NCI-H2107 treated with DMSO at 0.1 percent for 48 hours (cell line): ENCODE data around the gene POLR2C.
"Not testable (repeated sequence)": the region's sequence is repeated elsewhere in the genome, so short reads cannot be mapped to it uniquely, and the experiment has no call there.

Source experiments
- DNase-seq: peaks from one replicate; lab custom pipeline; 2025; ENCODE audit not compliant: unreplicated experiment; lab: John Stamatoyannopoulos, UW

The POLR2C gene

DNA sequence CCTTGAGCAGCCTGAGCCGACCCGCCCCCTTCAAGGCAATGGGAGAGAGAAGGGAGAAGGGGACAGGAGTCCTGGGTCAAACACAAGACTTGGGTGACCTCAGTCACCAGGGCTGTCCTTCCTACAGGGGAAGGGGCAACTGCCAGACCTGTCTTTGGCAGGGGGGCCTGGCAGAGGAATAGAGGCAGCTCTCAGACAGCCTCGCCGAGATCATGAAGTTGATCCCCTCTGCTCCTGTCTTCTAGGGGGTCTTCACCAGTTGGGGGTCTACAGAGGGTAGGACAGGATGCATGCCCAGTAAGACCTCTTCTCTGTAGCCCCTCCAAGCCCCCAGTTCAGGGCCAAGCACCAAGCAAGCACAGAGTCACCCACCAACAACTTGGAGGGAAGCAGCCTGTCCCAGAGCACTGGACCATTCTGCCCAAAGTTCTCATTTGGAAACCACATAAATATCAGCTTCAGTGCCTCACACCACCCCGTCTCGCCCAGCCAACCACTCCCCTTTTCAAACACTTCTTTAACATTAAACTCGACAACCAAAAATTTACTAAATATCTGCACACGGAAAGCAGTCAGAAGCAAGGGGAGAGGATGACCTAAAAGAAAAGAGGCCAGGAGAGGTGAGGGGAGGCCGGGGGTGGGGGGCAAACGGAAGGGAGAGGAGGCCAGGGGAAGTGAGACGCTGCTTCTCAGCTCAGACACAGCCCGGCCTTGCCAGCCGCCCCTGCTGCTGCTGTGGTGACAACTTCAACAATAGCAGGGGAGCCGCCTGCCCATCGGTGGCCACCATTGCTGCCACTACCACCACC is 16.1 kb downstream of the POLR2C start:
- DNase-seq, result no peak

DNA sequence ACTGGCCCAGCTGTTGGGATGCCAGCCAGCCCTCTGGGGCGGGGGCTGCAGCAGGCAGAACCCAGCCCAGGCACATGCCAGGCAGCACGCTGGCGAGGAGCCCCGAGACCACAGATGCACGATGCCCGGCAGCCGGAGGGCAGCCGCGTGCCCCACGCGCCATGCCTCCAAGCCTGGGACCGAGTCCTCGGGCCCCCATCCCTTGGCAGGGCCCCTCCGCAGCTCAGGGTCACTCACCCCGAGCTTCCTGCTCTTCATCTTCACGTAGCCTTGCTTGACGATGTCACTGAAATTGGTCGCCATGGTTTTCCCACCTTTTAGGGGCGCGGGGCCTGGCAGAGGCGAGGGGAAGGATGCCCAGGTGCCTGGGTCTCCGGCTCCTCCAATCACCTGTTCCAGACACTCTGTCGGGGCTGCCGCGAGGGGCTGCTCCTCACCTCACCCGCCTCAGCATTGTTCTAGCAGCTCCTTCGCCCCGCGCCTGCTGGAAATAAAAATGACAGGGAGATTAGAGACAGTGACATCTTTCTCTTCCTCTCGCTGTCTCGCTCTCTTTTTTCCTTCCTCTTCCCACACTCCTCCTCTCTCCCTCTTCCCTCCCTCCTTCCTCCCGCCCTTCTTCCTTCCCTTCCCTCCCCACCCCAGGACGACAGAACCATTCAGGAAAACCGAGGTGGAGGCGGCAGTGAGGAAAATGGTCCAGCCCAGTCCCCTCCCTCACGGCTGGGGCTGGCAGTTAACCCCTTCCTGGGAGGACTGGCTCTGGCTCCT is 16.9 kb downstream of the POLR2C start:
- no peak for DNase-seq

DNA sequence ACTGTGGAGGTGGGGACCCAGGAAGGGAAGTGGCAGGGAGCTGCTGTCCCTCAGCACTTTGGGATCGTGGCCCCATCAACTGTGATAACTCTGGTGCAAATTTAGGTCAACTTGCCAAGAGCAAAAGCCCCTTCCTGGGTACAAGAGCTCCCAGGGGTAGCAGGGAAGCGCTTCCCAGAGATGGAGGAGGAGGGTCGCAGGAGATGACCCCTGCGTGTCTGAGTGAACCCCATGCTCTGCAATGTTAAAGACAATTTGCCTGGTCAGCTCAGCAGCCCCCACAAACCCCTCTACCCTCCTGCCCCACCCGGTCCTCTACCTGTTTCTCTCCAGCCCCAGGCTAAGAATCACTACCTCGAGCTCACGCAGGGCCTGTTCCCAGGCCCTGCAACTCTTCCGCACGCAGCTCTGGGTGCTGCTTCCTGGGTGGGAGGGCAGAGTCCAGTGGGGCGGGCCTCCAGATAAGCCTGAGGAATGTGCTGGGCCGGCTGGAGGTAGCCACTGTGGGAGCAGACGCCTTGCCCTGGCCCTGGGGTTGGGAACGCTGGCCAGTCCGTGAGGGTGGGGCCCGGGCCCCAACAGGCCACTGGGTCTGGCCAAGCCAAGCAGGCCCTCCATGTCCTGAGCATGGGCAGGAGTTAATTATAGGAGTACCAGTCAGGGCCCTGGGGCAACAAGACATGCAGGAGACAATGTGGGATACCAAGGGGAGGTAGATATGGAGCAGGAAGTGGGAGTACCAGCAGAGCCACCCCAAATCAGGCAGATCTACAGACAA is 17.7 kb downstream of the POLR2C start:
- DNase-seq, result no peak

DNA sequence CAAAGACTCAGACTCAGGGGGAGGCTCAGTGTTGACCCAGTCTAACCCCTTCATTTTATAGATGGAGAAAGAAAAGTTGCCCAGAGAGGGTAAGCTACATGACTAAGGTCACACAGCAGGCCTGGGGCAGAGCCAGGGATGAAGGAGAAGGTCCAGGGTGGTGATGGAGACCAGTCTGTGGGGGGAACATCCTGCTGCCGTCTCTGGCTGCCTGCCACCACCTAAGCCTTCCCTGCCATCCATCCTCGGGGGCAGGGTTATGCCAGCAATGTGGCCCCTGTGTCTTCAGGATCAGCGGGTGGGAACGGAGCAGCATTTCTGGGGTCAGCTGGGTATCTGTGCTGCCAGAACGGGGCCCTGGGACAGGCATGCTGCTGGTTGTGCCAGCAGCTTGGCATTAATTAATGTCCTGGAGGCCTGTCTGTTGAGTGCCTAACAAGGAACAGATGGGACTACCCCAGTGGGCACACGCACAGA is 18.3 kb downstream of the POLR2C start:
- DNase-seq, result no peak

DNA sequence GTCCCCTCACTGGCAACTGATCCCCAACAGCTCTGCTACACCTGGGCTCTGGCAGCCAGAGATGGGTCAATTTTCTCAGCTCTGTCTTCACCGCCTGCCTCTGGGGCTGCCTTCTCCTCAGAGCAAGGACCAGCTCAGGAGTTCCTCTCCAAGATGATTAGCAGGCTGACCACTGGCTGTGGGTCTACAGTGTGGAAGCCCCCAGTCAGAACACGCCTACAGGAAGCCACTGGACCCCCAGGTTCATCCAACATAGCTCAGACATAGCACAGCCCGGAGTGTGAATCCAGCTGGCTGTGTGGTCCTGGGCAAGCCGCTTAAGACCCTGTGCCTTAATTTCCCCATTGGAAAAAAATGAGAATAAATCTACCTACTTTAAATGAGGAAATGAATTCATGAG is 18.9 kb downstream of the POLR2C start:
- no peak for DNase-seq

DNA sequence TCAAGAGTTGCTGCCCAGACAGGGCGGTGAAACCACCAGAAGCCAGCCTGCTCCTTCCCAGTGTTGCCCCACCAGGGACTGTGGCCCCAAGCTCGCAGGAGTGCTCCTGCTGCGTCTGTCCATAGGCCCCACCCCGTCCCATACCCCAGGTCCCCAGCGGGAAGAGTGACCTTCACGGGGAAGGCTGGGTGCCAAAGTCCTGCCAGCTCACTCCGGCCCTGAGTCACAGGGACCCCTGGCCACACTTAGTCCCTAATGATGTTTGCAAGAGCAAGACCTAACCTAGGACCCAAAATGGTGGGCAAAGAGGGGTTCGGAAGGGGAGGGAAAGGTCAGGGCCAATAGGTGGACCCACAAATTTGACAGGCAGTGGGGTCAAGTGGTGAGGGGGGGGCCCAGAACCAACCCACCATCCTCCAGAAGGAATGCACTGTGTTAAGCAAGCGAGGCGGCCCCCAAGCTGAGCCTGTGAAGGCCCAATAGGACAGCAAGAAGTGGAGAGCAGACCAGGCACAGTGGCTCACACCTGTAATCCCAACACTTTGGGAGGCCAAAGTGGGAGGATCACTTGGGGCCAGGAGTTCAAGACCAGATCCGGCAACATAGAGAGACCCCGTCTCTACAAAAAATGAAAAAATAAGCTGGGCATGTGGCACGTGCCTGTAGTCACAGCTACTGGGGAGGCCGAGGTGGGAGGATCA is 20.5 kb downstream of the POLR2C start:
- no peak for DNase-seq

DNA sequence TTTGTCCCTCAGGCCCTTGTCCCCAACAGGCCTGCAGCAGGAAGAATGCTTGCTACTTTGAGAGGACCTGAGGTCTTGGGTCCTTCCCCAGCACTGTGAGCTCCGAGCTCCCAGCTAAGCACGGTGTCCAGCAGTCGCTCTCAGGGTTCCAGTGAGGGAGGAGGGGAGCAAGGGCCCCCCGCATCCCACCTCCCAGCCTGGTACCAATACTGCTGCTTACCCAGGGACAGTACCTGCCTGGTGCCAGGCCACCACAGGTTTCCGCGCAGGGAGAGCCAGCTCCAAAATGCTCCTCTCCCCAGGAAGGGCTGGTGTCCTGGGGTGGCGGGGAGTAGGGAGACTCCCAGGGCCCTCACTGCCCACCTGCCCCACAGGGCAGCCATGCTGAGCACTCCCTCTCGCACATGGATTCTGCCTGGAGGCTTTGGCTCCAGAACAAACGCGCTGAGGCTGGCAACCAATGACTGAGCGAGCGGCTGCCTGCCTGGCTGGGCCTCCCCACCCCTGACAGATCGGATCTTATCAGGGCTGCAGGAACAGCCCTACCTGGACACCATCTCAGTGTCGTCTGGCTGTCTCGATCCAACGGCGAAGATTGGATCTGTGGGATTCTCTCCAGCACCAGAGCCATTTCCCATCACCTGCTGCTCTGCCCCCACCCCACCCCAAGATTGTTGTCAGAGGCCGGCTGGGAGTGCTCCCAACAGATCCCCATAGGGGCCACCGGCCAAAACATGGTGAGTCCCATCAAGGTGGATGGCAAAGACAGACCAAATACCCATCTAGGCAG is 21.4 kb downstream of the POLR2C start:
- DNase-seq, result no peak

DNA sequence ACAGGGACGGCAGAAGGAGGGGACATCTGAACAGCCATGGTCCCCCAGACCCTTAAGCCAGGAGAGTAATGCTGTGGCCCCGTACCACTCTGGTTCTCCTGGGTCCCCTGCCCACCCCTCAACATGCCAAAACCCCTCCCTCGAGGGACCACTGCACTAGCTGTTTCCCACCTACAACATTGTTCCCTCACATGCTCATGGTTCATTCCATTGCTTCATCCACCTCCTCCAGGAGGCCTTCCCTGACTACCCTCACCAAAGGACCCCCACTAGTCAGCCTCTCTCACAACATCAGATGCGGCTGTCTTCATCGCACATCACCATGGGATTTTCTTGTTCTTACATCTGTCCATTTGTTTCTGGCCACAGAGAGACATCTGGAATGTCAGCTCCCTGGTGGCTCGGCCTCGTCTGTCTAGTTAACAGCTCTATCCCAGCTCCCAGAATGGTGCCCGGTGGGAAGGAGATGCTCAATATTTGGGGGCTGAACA is 22.1 kb downstream of the POLR2C start:
- DNase-seq, result no peak

DNA sequence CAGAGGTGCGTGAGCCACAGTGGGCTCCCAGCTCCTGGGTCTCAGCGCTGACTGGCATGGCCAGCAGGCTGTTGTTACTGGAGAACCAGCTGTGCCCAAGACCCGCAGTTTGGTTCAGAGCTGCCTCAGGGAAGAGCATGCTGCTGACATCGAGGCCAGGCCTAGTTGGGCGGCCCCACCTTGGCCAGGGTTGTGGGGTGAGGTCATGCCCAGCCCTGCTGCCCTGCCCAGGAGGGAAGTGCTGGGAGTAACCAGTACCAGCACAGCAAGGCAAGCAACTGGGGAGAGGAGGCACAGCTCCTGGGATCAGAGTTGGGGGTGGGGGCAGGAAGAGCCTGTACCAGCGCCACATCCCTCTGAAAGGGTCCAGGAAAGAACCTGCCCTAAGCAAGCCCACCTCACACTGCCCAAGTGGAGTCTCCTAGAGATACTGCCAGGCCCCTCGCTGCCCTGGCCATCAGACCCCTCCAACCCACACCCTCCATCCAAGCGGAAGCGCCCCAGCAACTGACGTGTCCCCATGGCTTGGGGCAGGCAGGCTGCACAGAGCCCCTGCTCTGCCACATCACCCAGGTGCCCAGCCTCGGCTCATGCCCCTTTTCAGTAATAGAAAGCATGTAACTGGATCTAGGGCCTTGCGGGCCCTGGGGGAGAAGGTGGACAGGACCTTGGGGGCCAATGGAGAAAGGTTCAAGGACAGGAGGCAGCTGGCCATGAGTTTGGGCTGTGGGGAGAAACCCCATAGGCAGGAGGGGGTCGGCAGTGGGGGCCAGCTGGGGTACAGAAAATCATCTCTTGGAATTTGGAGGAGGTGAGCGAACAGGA is 22.8 kb downstream of the POLR2C start:
- no peak for DNase-seq

DNA sequence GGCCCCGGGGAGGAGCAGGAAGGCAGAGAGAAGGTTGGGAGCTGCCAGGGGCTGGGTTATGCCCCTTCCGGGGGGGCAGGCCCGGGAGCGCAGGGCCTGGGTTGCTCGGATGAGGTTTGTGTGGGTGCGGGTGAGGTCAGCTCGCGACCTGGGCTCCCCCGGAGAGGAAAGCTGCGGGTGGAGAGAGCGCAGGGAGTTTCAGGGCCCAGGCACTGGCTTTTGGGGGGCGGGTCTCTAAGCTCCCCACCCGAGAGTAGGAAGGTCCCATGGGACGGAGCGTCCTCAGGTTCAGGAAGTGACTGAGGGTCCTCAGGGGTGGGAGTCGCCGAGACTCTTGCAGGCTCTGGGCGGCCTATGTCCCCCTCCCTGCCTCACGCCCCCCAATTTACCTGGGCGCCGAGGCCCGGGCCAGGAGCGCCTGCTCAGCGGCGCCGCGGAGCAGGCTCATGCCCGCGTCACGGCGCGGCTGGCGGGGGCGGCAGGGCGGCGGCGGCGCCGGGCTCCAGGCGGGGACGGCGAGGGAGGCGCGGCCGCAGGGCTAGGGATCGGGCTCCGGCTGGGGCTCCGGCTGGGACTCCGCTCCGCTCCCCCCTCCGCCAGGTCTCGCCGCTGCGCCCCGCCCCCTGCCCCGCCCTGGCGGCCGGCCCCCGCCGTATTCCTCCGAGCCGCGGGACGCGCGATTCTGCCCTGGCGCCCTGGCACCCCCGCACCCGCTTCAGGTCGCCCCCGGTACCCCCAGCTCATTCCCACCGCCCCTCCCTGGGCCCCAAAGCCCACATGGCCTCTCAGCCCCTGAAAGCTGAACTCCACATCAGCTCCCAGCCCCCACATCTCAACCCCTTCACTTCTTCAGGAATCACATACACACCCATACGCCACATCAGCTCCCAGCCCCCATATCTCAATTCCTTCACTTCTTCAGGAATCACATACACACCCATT is 23.7 kb downstream of the POLR2C start, which contains the start of gene DOK4:
DOK4 (minus strand) TSS at position 578 of the 942 bp plus-strand sequence. CDS start 6,986 bp downstream, outside the sequence.
- no peak for DNase-seq

DNA sequence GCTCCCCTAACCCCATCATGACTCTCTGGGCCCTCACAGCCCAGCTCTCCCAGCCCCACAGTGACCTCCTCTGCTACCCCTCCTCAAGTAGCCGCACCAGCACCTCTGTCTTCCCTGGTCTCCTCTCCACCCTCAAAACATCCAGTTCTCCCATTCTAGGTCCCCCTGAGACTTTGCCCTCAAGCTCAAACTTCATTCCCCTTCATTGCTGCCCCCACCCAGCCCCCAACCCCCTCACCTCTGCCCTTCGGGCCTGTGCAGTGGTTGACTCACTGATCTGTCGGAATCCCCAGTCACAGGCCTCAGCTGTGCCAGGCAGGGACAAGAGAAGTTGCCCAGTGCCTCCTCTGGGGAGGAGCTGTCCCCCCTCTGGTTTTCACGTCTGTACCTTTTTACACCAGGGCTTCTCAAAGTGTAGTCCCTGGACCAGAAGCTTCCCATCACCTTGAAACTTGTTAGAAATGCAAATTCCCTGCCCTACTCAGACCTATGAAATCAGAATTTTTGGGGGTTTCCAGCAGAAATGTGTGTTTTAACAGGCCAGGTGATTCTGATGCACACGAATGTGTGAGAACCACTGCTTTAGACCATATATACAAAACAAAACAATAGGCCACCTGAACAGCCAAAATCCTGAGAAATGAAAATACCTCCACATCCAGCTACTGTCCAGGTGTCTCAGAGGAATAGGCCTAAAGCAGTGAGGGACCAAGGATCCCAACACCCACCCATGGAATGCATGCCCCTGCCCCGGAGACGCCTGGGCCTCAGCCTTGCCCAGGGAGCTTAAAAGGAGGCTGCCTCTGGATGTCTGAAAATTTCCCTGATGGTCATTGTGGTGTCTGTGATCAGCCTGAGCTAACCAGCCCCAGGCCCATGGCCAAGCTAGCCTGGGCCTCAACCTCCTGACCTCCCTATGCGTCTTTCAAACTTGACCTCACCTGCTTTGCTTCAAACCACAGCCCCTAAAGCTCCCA is 24.7 kb downstream of the POLR2C start:
- no peak for DNase-seq

DNA sequence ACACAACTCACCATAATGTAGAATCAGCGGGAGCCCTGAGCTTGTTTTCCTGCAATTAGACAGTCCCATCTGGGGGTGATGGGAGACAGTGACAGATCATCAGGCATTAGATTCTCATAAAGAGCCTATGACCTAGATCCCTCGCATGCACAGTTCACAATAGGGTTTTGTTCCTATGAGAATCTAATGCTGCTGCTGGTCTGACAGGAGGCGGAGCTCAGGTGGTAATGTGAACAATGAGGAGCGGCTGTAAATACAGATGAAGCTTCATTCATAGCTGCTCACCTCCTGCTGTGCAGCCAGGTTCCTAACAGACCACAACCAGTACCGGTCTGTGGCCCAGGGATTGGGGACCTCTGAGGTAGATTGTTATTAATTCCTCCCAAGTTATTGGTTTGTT is 26.8 kb downstream of the POLR2C start:
- DNase-seq, result no peak

DNA sequence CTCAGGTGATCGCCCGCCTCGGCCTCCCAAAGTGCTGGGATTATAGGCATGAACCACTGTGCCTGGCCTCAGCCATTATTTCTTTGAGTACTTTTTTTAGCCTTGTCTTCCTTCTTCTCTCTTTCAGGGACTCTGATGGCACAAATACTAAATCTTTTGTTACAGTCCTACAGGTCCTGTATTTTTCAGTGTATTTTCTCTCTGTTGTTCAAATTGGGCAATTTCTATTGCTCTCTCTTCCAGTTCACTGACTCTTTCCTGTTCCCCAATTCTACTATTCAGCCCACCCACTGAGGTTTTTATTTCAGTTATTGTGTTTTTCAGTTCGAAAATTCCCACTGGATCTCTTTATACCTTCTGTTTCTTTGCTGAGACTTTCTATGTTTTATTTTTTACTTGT is 31.3 kb downstream of the POLR2C start:
- no peak for DNase-seq

DNA sequence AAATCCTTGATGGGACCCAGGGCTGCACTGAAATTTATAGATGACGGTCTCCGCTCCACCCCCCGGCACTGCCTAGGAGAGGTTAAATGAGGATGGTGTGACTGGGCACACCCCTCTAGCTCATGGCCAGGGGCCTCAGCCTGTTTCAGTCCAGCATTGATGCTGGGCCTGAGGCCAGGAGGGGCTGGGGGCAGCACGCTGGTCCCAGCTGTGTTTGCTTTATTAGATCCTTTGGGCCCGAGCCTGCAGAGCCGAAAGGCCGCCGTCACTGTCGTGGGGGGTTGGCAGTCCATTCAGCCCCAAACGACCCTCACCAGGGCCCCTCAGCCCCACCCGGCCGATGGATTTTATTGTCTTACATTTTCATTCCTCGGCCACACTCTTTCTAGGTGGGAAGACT is 34.6 kb downstream of the POLR2C start:
- DNase-seq, result no peak

DNA sequence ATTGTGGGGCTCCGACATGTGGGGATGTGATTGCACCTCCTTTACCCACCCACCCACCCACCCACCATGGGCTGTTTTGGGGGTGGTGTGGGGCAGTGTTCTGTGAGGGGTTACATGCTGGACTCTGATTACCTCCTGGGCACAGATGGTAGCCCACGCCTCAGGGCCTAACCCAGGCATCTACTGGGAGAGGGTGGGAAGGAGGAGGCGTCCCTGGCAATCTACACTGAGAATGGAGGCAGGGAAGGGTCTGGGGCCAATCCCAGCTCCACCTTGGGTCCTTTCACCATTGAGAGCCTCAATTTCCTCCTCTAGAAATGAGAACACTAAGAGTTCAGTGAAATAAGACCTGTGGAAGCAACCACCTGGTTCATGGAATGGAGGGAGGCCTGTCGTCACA is 35.6 kb downstream of the POLR2C start:
- no peak for DNase-seq

DNA sequence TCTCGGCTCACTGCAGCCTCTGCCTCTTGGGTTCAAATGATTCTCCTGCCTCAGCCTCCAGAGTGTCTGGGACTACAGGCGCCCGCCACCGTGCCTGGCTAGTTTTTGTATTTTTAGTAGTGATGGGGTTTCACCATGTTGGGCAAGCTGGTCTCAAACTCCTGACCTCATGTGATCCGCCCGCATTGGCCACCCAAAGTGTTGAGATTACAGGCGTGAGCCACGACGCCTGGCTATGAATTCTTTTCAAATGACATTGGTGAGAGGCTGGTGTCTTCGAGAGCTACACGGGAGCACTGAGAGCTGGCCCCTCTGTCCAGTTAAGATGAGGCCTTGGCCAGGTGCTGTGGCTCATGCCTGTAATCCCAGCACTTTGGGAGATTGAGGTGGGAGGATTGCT is 37.5 kb downstream of the POLR2C start:
- DNase-seq, result not testable (repeated sequence)
